ENCODE results near the gene RPL23.

The RPL23 gene

DNA sequence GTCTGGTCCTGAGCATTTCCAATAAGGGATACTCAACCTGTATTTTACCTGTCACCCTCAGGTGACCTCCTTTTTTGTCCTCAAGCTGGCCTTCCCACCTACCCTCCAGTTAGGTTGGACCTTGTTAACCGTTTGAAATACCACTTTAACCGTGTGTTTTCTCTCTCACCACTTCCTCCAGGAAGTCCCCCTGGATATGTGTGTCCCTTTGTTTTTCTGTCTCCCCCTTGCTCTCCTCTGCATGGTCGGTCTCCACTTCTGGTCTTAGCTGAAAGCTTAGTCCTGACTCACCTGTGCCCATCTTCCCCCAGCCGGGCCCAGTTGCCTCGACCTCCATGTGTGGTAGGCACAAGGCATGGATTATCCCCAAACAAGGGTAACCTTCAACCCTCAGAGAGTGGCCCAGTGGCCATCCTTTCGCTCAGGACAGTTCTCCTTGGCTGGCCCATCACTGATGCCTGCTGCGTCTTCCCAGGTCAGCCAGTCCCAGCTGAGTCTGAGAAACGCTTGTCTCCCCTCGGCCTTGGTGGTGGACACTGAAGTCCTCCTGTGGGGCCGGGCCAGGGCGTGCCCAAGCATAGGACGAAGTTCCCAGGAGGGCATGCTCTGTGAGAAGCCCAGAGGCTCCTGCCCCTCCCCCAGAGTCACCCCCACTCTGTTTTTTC lies 36.4 kb upstream of the RPL23 start:
- peak overlapping the region; percentile 81 for H3K27ac Mint-ChIP-seq
- no peaks in the 10 kb centered on the region for H3K9me3 Mint-ChIP-seq
- H3K27me3 Mint-ChIP-seq = no peaks in the 10 kb centered on the region
- H3K4me3 Mint-ChIP-seq = peak overlapping the region; percentile 43
- H3K36me3 Mint-ChIP-seq = no peaks in the 10 kb centered on the region
- H3K4me1 Mint-ChIP-seq = peaks cover 89% of the 10 kb centered on the region

DNA sequence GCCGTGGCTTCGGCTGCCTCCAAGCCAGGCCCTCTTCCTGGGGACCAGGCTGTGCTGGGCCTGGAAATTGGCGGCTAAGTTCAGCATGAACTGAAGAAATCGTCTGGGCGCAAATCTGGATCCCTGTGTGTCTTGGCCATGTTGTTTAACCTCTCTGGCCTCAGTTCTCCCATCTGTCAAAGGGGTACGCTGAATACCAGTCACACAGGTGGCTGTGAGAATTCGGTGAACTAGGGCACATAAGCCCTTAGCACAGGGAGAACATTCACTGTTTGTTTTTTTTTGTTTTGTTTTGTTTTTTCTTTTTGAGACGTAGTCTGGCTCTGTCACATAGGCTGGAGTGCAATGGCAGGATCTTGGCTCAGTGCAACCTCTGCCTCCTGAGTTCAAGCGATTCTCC lies 35.3 kb upstream of the RPL23 start:
- H3K27ac Mint-ChIP-seq = peak overlapping the region; percentile 23
- peaks cover 88% of the 10 kb centered on the region for H3K4me1 Mint-ChIP-seq
- H3K27me3 Mint-ChIP-seq = no peaks in the 10 kb centered on the region
- no peaks in the 10 kb centered on the region for H3K9me3 Mint-ChIP-seq
- H3K36me3 Mint-ChIP-seq = no peaks in the 10 kb centered on the region
- no peak overlapping the region for H3K4me3 Mint-ChIP-seq

DNA sequence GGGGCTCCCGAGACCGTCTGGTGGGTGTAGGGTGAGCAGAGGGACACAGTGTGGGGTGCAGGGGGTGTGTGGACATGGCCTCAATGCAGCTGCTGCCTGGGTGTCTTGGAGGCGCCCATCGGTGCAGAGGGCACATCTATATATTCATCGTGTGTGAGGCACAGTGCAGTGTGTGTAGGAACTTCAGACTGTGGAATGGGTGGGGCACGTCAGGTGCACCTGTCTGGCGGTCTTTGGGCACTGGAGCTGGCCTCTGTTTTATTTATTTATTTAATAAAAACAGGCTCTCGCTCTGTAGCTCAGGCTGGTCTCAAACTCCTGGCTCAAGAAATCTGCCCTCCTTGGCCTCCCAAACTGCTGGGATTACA lies 33.1 kb upstream of the RPL23 start:
- H3K36me3 Mint-ChIP-seq = peaks cover 5% of the 10 kb centered on the region
- peaks cover 88% of the 10 kb centered on the region for H3K4me1 Mint-ChIP-seq
- H3K27ac Mint-ChIP-seq = peak overlapping the region; percentile 96
- no peaks in the 10 kb centered on the region for H3K9me3 Mint-ChIP-seq
- peak overlapping the region; percentile 1 for H3K4me3 Mint-ChIP-seq
- H3K27me3 Mint-ChIP-seq = no peaks in the 10 kb centered on the region

DNA sequence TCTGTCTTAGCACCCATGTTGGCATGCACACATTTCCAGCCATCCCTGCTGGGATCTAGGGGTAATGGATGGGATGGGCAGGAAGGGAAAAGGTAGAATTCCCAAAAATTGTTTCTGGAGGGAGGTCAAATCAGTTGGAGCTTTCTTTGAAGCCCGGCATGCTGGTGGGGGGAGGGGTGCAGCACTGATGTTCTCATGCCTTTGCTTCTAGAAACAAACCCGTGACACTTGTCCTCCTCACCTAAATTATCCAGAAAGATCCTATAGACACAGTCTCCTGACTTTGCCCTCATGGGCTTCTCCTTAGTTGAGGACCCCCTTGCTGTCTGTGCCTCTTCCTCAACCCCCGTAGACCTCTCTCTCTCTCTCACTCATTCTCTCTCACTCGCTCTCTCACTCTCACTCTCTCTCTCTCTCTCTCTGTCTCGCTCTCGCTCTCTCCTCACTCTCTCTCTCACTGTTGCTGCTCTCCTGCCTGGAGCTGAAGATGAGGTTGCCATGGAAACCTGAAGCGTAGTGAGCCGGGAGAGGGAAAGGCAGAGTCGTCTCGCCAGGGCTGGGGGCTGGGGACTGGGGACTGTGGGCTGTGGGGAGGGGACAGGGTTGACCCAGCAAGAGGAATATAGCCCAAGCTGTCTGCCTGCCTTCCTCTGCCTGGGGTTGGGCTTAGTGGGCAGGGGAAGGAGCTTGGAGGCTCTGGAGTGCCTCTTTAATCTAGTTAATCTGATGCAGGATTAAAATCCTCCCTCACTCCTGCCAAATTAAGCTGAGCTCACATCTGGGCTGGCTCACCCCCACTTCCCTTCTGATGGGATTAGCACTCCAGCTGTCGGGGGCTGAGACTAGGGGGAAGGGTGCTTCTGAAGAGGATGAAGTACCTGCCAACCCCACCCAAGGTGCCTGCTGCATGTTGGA lies 32.5 kb upstream of the RPL23 start:
- peak overlapping the region; percentile 57 for H3K4me3 Mint-ChIP-seq
- H3K9me3 Mint-ChIP-seq = no peaks in the 10 kb centered on the region
- peaks cover 88% of the 10 kb centered on the region for H3K4me1 Mint-ChIP-seq
- peaks cover 9% of the 10 kb centered on the region for H3K36me3 Mint-ChIP-seq
- no peaks in the 10 kb centered on the region for H3K27me3 Mint-ChIP-seq
- H3K27ac Mint-ChIP-seq = peak overlapping the region; percentile 96

- Mint-ChIP-seq H3K9me3 (no peaks in the 10 kb centered on the region), H3K4me3 (peak overlapping the region; percentile 57), H3K36me3 (peaks cover 9% of the 10 kb centered on the region)
These were observed 31.7 kb upstream of the RPL23 start for GRCh38 chr17:38885044-38885727.

DNA sequence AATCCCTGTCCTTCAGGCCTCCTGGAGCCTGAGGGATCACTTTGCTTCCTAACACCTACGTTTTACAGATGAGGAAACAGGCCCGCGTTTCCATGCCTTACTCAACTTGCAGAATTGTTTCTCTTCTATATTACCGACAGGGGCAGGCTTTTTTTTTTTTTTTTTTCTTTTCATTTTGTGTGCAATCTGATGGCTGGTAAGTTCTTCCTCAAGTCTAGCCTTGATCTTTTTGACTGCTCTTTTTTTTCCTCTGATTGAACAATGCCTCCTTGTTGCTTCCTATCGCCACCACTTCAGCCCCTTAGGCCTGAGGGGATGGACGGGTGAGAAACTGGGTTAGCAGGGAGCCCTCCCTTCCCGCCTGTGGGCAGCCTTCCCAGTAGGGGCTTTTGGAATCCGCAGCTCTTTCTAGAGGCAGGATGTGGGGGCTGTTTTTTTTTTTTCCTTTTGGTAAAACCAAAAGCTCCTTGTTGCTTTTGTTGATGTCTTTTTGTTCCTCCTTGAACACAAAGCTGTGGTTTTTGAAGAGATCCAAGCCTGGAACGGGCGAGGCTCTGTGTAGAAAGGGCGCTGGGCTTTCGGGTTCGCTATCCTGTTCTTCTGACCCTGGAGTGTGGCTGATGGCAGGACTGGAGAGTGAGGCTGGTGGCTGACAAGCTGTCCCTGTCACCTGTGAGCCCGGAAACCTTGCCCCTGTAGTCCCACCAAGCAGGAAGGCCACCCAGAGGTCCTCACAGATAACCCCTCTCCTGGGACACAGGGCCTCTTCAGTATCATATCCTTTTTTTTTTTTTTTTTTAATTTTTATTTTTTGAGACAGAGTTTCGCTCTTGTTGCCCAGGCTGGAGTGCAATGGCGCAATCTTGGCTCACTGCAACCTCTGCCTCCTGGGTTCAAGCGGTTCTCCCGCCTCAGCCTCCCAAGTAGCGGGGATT lies 30.3 kb upstream of the RPL23 start:
- peaks cover 11% of the 10 kb centered on the region for H3K36me3 Mint-ChIP-seq
- peak overlapping the region; percentile 93 for H3K27ac Mint-ChIP-seq
- H3K9me3 Mint-ChIP-seq = no peaks in the 10 kb centered on the region
- peak overlapping the region; percentile 74 for H3K4me3 Mint-ChIP-seq
- H3K27me3 Mint-ChIP-seq = no peaks in the 10 kb centered on the region
- peaks cover 87% of the 10 kb centered on the region for H3K4me1 Mint-ChIP-seq

More at GRCh38 chr17:38885044-38885727, 31.7 kb upstream of the RPL23 start:
- H3K27me3 Mint-ChIP-seq = no peaks in the 10 kb centered on the region
- peak overlapping the region; percentile 96 for H3K27ac Mint-ChIP-seq
- H3K4me1 Mint-ChIP-seq = peaks cover 88% of the 10 kb centered on the region

- H3K4me1 Mint-ChIP-seq = peaks cover 90% of the 10 kb centered on the region
- H3K9me3 Mint-ChIP-seq = no peaks in the 10 kb centered on the region
- H3K36me3 Mint-ChIP-seq = peaks cover 11% of the 10 kb centered on the region
- H3K27ac Mint-ChIP-seq = peak overlapping the region; percentile 48
- no peaks in the 10 kb centered on the region for H3K27me3 Mint-ChIP-seq
- H3K4me3 Mint-ChIP-seq = peak overlapping the region; percentile 74
These were observed 29.3 kb upstream of the RPL23 start for GRCh38 chr17:38882870-38883269.

DNA sequence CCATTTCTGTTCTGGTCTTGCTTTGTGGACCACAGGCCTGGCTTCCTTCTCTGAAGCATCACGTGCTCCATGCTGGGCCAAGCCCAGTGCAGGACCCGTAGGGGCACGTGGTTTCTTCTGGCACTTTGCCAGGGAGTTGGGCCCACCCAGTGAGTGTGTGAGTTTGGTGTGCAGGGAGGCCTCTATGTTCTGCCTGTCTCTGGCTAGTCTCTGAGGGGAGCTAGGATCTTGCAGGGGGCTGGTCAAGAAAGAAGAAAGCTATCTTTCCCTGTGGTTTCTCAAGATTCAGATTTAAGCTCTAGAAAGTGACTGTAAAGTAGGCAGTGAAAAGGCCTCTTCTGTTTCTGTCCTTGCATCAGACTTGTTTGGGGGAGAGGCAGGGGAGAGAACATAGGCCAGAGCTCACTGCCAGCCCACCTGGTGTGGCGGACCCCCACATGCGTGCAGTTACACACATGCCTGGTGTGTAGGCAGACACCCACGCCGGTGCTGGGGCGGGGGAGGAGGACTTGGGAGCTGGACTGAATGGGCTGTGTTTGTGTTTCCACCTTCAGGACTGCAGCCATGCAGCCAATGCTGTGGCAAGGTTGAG lies 28.2 kb upstream of the RPL23 start:
- Mint-ChIP-seq H3K27me3 (no peaks in the 10 kb centered on the region), H3K9me3 (no peaks in the 10 kb centered on the region), H3K27ac (peak overlapping the region; percentile 91), H3K36me3 (peaks cover 11% of the 10 kb centered on the region), H3K4me1 (peaks cover 92% of the 10 kb centered on the region), H3K4me3 (peak overlapping the region; percentile 66)

DNA sequence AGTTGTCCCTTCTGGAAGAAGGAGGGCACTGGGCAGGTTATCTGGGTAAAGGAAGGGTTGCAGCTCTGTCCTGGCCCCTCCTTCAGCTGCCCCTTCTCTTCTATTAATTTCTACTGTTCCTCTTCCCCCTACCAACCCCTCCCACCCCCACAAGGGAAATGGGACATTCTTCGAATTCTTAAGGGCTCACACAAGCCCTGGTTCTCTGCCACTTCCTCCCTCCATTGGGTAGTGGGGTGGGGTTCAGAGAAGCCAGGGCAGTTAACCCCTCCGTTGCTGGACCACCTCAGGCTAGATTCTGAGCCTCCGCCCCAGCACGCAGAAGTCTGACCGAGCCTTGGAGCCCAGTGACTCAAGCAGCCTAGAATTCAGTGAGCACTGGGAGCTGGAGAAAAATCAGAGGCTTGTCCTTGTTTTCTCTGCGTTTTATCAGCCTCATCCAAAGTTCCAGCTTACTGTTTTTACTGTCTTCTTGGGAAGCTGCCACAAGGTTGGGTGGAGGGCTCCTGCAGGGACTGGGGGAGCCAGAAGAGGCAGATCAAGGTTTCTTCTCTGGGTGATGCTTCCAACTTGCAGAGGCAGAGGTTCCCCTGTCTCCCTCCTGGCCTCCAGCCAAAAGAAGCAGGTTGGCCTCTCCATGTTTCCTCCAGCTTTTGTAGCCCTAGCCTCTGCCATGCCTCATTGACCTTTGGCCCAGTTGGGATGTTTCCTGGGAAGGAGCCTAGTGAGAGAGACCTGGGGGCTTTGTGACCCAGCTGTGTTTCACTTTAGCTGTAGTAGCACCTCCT lies 26.6 kb upstream of the RPL23 start:
- peaks cover 11% of the 10 kb centered on the region for H3K36me3 Mint-ChIP-seq
- no peaks in the 10 kb centered on the region for H3K27me3 Mint-ChIP-seq
- no peaks in the 10 kb centered on the region for H3K9me3 Mint-ChIP-seq
- H3K27ac Mint-ChIP-seq = peak overlapping the region; percentile 93
- H3K4me3 Mint-ChIP-seq = peak overlapping the region; percentile 65
- peaks cover 89% of the 10 kb centered on the region for H3K4me1 Mint-ChIP-seq

DNA sequence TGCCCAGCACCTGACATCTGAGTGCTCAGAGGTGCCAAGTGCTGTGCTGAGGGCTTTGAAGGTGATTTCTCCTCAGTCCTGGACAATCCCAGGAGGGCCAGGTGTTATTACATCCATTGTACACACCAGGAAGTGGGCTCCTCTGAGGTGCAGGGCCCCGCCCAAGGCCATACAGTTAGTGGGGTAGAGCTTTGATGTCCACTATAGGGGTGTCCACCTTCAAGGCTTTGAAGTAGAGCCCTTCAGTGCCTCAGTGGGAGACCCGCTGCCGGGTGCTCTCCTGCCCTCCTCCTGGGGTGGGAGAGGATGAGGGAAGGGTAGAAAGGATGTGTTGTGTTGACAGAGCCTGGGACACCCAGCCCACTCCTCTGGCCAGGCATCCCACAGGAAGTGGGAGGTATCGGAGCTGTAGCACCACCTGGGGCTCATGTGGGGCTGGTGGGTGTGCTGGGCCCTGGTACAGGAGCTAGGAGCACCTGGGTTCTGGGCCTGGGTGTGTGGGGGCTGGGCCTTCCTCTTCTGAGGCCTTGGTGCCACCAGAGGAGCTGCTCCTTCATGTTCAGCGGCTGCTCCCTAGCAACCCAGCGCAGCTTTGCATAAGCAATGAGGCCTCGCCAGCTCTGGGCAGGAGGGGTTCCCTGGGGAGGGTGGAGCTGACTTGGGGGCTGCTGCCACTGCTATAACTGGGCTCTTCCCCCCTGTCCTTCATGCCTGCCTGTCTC lies 23.8 kb upstream of the RPL23 start:
- Mint-ChIP-seq H3K4me1 (peaks cover 95% of the 10 kb centered on the region), H3K36me3 (peaks cover 9% of the 10 kb centered on the region), H3K27me3 (no peaks in the 10 kb centered on the region), H3K4me3 (peak overlapping the region; percentile 51), H3K27ac (peak overlapping the region; percentile 89), H3K9me3 (no peaks in the 10 kb centered on the region)

DNA sequence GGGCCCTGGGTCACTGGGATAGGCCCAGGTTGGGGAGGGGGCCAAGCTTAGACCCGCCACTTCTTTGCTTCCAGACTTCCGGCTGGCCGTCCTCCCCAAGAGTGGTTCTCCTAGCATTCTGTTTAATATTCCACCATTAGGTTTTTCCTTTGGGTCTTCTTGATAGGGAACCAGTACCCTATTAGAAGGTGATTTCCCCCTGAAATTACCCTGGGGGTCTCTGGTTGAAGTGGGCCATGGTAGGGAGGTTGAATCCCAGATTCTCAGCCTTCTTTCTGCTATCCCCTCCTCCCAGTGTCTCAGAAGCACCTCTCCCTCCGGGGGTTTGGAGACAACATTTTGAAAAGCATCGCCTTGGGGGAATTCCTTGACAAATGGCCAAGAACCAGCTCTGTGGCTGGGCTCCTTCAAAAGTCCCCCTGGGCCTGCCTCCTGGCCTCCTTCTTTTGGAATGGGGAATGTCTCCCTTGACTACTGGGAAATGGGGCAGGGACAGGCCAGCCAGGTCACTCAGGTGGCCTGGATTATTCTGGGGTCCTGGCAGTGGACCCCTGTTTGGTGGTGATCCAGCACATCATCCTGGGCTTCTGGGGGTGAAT lies 22.1 kb upstream of the RPL23 start:
- peak overlapping the region; percentile 89 for H3K27ac Mint-ChIP-seq

GRCh38 chr17:38874505-38875400 lies 21.2 kb upstream of the RPL23 start:
- Mint-ChIP-seq H3K9me3 (no peaks in the 10 kb centered on the region), H3K36me3 (peaks cover 3% of the 10 kb centered on the region), H3K27me3 (no peaks in the 10 kb centered on the region), H3K27ac (peak overlapping the region; percentile 81), H3K4me3 (no peak overlapping the region), H3K4me1 (peaks cover 81% of the 10 kb centered on the region)

More for the DNA sequence above, 22.1 kb upstream of the RPL23 start:
- H3K9me3 Mint-ChIP-seq = no peaks in the 10 kb centered on the region
- no peaks in the 10 kb centered on the region for H3K27me3 Mint-ChIP-seq
- H3K4me3 Mint-ChIP-seq = no peak overlapping the region
- peaks cover 89% of the 10 kb centered on the region for H3K4me1 Mint-ChIP-seq
- peaks cover 3% of the 10 kb centered on the region for H3K36me3 Mint-ChIP-seq
